SK-N-SH (cell line): ENCODE data around the gene DR1. TPM values are rescaled to one million over a fixed set of nuclear protein-coding genes. Genes with fewer than 3 reads are reported as not detected.
"Not testable (repeated sequence)": the region's sequence is repeated elsewhere in the genome, so short reads cannot be mapped to it uniquely, and the experiment has no call there.

Experiments used
- CTCF ChIA-PET: fragments of 300-600, 350-600 bp; formaldehyde crosslinking; extraction: SDS; loops from one replicate; lab custom pipeline; 2021; lab: Yijun Ruan, JAX
- POLR2A ChIA-PET: fragments of 350-600 bp; sonication (Branson Sonifier 250); formaldehyde crosslinking; extraction: SDS; loops from one replicate; lab custom pipeline; 2020; ENCODE audit warnings: antibody characterized with exemption, inconsistent platforms; lab: Yijun Ruan, JAX
- DNase-seq: peaks from one replicate; pipeline ENCODE4 v3.0.0; 2012
- H2AFZ ChIP-seq: fragments of 200-600 bp; sonication (generic); 2 replicates; pipeline ENCODE4 v1.8.1; 2016; ENCODE audit warnings: antibody characterized with exemption, mild to moderate bottlenecking, low read depth
- H3F3A ChIP-seq: fragments of 200-600 bp; sonication (generic); replicated peaks from 2 replicates; pipeline ENCODE3; 2016; ENCODE audit warnings: antibody characterized with exemption, mild to moderate bottlenecking; ENCODE audit not compliant: insufficient read depth
- H3K27ac ChIP-seq, 2 experiments: fragments of 200-500 bp in 1 of 2; fragments of 200-600 bp in 1 of 2; sonication (Bioruptor generic) in 1 of 2; sonication (generic), shearing (Covaris generic) in 1 of 2; 2 replicates each; pipeline versions ENCODE4 v1.5.1 to v1.6.1; 2014 to 2016; ENCODE audit warnings: low read depth in 2 of 2, inconsistent platforms in 1 of 2, low read length in 1 of 2, mild to moderate bottlenecking in 1 of 2, mixed read lengths in 1 of 2
- H3K27me3 ChIP-seq: fragments of 200-600 bp; sonication (generic), shearing (Covaris generic); 2 replicates; pipeline ENCODE4 v1.6.1; 2016; ENCODE audit warnings: mixed run types; ENCODE audit not compliant: insufficient read depth
- H3K36me3 ChIP-seq, 2 experiments: fragments of 200-500 bp in 1 of 2; fragments of 200-600 bp in 1 of 2; sonication (Bioruptor generic) in 1 of 2; sonication (generic) in 1 of 2; replicated peaks in 1 of 2; 2 replicates each; pipeline versions ENCODE3 to v1.5.1; 2014 to 2016; ENCODE audit warnings: low read length in 1 of 2, mild to moderate bottlenecking in 1 of 2; ENCODE audit not compliant: insufficient read depth in 2 of 2, control insufficient read depth in 1 of 2
- H3K4me1 ChIP-seq, 2 experiments: fragments of 200-500 bp in 1 of 2; fragments of 200-600 bp in 1 of 2; sonication (Bioruptor generic) in 1 of 2; sonication (generic), shearing (Covaris generic) in 1 of 2; 2 replicates each; pipeline versions ENCODE4 v1.5.1 to v1.6.1; 2014 to 2016; ENCODE audit warnings: low read depth in 1 of 2, low read length in 1 of 2, mixed run types in 1 of 2; ENCODE audit not compliant: insufficient read depth in 2 of 2, control insufficient read depth in 1 of 2
- H3K4me2 ChIP-seq: fragments of 200-600 bp; sonication (generic), shearing (Covaris generic); 2 replicates; pipeline ENCODE4 v1.6.1; 2017; ENCODE audit warnings: mixed run types
- H3K4me3 ChIP-seq, 2 experiments: fragments of 200-500 bp in 1 of 2; fragments of 200-600 bp in 1 of 2; sonication (Bioruptor generic) in 1 of 2; sonication (generic), shearing (Covaris generic) in 1 of 2; 2 replicates each; pipeline versions ENCODE4 v1.5.1 to v1.8.1; 2014 to 2016; ENCODE audit warnings: low read depth in 2 of 2, inconsistent platforms in 1 of 2, low read length in 1 of 2, mild to moderate bottlenecking in 1 of 2, mixed read lengths in 1 of 2, moderate library complexity in 1 of 2
- H3K79me2 ChIP-seq: fragments of 200-600 bp; sonication (generic); 2 replicates; pipeline ENCODE4 v1.8.1; 2017; ENCODE audit warnings: mild to moderate bottlenecking; ENCODE audit not compliant: insufficient read depth
- H3K9ac ChIP-seq: fragments of 200-600 bp; sonication (generic); 2 replicates; pipeline ENCODE4 v1.6.1; 2017; ENCODE audit warnings: mixed run types
- H3K9me2 ChIP-seq: fragments of 200-600 bp; sonication (generic); 2 replicates; pipeline ENCODE4 v1.6.1; 2017; ENCODE audit warnings: mixed run types
- H3K9me3 ChIP-seq: fragments of 200-600 bp; sonication (generic); 2 replicates; pipeline ENCODE4 v1.6.1; 2017; ENCODE audit warnings: mixed run types, mild to moderate bottlenecking, moderate library complexity
- H4K20me1 ChIP-seq: fragments of 200-600 bp; sonication (generic); 2 replicates; pipeline ENCODE4 v1.6.1; 2017; ENCODE audit warnings: mild to moderate bottlenecking, mixed run types; ENCODE audit not compliant: insufficient read depth
- ELF1 ChIP-seq: IDR thresholded peaks from 2 replicates; pipeline ENCODE4 v1.4.0; 2012
- FOSL2 ChIP-seq: IDR thresholded peaks from 2 replicates; pipeline ENCODE4 v1.4.0; 2012; ENCODE audit warnings: low read depth, mild to moderate bottlenecking, moderate library complexity, borderline replicate concordance
- MEF2A ChIP-seq: IDR thresholded peaks from 2 replicates; pipeline ENCODE4 v1.4.0; 2012; ENCODE audit warnings: low read depth, borderline replicate concordance
- NRF1 ChIP-seq: IDR thresholded peaks from 2 replicates; pipeline ENCODE4 v1.6.1; 2012; ENCODE audit warnings: low read depth, mild to moderate bottlenecking, low read length
- RFX5 ChIP-seq: IDR thresholded peaks from 2 replicates; pipeline ENCODE4 v1.6.1; 2012; ENCODE audit warnings: mild to moderate bottlenecking, improper control_type of control experiment, low read length
- TCF12 ChIP-seq: IDR thresholded peaks from 2 replicates; pipeline ENCODE4 v1.4.0; 2012
- TEAD4 ChIP-seq: IDR thresholded peaks from 2 replicates; pipeline ENCODE4 v1.4.0; 2012; ENCODE audit warnings: mild to moderate bottlenecking, borderline replicate concordance; ENCODE audit not compliant: insufficient read depth
- WGBS: methylation state at CpG from one replicate; pipeline ENCODE4 v1.1.6; 2017; ENCODE audit warnings: low lambda C conversion rate; 5-methylcytosine and 5-hydroxymethylcytosine counted together
- polyA plus RNA-seq, 3 experiments: library from polyadenylated mRNA; depleted of rRNA; stranded (reverse); fragments of >200 nt; gene quantifications; 2 replicates each; pipeline ENCODE4 v1.2.3, GENCODE V29; 2012
- TF ChIP-seq, protein P1 (sequence below): fragments of 200-600 bp; sonication (generic); IDR thresholded peaks from 2 replicates; pipeline ENCODE4 v1.6.1; 2017; ENCODE audit warnings: antibody characterized with exemption, mild to moderate bottlenecking, moderate library complexity
- TF ChIP-seq, protein P2 (sequence below): IDR thresholded peaks from 2 replicates; pipeline ENCODE4 v1.4.0; 2012; ENCODE audit warnings: low read depth
- TF ChIP-seq, protein P3 (sequence below): fragments of 150-350 bp; IDR thresholded peaks from 2 replicates; pipeline ENCODE4 v1.6.1; 2017; ENCODE audit warnings: antibody characterized with exemption, low read length, low read depth, borderline replicate concordance

DR1 gene
- polyA plus RNA-seq, 1 of the 3 experiments (the other 2 are of a cell fraction), result 12.8 TPM

DNA sequence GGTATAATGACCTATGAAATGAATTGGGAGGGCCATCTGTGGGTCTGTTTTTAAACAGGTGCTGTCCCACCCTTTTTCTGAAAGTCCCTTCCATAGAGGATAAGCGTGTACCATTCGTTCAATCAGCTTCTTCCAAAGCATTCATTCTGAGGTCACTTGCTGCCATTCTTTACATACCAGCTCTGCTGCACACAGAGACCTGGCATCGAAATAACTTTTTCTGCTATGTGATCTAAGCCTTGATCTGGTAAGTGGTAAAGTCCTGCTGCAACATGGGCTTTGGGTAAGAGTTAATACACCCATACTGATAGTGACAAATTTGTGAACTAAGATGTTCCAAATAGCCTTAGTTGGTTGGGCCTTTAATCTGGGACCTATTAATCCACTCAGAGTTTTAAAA lies 38.9 kb downstream of the DR1 start (continued):
- TF ChIP-seq TCF12, result no peak
- no peak for TF ChIP-seq FOSL2
- no peak for TF ChIP-seq NRF1
- TF ChIP-seq, protein P1, sequence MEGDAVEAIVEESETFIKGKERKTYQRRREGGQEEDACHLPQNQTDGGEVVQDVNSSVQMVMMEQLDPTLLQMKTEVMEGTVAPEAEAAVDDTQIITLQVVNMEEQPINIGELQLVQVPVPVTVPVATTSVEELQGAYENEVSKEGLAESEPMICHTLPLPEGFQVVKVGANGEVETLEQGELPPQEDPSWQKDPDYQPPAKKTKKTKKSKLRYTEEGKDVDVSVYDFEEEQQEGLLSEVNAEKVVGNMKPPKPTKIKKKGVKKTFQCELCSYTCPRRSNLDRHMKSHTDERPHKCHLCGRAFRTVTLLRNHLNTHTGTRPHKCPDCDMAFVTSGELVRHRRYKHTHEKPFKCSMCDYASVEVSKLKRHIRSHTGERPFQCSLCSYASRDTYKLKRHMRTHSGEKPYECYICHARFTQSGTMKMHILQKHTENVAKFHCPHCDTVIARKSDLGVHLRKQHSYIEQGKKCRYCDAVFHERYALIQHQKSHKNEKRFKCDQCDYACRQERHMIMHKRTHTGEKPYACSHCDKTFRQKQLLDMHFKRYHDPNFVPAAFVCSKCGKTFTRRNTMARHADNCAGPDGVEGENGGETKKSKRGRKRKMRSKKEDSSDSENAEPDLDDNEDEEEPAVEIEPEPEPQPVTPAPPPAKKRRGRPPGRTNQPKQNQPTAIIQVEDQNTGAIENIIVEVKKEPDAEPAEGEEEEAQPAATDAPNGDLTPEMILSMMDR, result no peak
- TF ChIP-seq ELF1, result no peak

DNA sequence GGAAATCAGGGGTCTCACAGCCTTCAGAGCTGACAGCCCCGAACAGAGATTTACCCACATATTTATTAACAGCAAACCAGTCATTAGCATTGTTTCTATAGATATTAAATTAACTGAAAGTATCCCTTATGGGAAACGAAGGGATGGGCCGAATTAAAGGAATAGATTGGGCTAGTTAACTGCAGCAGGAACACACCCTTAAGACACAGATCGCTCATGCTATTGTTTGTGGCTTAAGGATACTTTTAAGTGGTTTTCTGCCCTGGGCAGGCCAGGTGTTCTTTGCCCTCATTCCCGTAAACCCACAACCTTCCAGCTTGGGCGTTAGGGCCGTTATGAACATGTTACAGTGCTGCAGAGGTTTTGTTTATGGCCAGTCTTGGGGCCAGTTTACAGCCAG lies 40.6 kb downstream of the DR1 start:
- H3K27me3 ChIP-seq, H3K4me3 ChIP-seq, POLR2A ChIA-PET, H3K79me2 ChIP-seq, H3F3A ChIP-seq, CTCF ChIA-PET, H3K27ac ChIP-seq, H2AFZ ChIP-seq, H3K9me3 ChIP-seq, H4K20me1 ChIP-seq, H3K9ac ChIP-seq, H3K4me1 ChIP-seq, H3K36me3 ChIP-seq, H3K9me2 ChIP-seq, DNase-seq, H3K4me2 ChIP-seq: not testable (repeated sequence)
- 68% methylated on average over 7 of the region's 7 CpGs for WGBS

DNA sequence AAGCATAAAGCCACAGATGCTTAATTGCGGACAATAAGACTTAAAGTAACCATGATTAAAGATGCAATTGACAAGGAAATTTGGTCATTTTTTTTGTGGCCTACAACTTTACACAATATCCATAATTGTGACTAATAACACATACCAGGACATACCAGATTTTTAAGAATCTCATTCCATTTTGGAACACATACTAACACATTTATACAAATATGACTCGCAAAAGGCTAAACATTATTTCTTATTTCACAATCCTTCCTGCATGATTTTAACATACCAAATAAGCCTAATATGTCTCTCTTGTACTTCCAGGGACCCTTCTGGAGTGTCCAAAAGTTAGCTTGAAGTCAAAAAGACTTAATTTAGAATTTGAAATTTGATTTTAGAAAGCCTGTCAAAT lies 48.8 kb downstream of the DR1 start:
- H3K9me3 ChIP-seq, result no peaks in the 10 kb centered on the region
- no peak for TF ChIP-seq ELF1
- no peak for TF ChIP-seq TCF12
- no peak for TF ChIP-seq RFX5
- TF ChIP-seq TEAD4, result no peak
- TF ChIP-seq, protein P2, sequence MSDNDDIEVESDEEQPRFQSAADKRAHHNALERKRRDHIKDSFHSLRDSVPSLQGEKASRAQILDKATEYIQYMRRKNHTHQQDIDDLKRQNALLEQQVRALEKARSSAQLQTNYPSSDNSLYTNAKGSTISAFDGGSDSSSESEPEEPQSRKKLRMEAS, result no peak
- TF ChIP-seq, protein P3, sequence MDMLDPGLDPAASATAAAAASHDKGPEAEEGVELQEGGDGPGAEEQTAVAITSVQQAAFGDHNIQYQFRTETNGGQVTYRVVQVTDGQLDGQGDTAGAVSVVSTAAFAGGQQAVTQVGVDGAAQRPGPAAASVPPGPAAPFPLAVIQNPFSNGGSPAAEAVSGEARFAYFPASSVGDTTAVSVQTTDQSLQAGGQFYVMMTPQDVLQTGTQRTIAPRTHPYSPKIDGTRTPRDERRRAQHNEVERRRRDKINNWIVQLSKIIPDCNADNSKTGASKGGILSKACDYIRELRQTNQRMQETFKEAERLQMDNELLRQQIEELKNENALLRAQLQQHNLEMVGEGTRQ, result no peak
- no peak for TF ChIP-seq MEF2A
- TF ChIP-seq, all 33 proteins: peak for 0
- ChIA-PET CTCF (interaction anchor here (0.5 kb wide), 1 partner anchor 965 kb away, joined by 3 read pairs; no protein-coding TSS in a partner anchor), POLR2A (no interaction called here)
- Histone ChIP-seq H3K79me2 (no peaks in the 10 kb centered on the region), H2AFZ (no peak overlapping the region), H3K27me3 (no peaks in the 10 kb centered on the region), H4K20me1 (no peaks in the 10 kb centered on the region), H3K36me3 (no peaks in the 10 kb centered on the region), H3K9me2 (no peaks in the 10 kb centered on the region), H3K4me1 (no peaks in the 10 kb centered on the region), H3K4me3 (no peak overlapping the region), H3K27ac (no peak overlapping the region), H3K9ac (no peak overlapping the region), H3K4me2 (no peak overlapping the region), H3F3A (no peaks in the 10 kb centered on the region)
- no peak for DNase-seq
- 92% methylated on average over 2 of the region's 2 CpGs for WGBS
